ENCODE results near the gene ZDHHC3. TPM values are rescaled to one million over a fixed set of nuclear protein-coding genes. Genes with fewer than 3 reads are reported as not detected.

ZDHHC3 gene
- total RNA-seq, 1 experiment from 2014 or later = 49.5 TPM

- in situ Hi-C loops (cut with HindIII; ENCODE audit: low pct_unique_long_range_greater_than_20kb, low sequenced_read_pairs) = no loop called here
These were observed 51.4 kb downstream of the ZDHHC3 start for GRCh38 chr3:44924457-44925084.

GRCh38 chr3:44923632-44924456, 52.1 kb downstream of the ZDHHC3 start:
- ChIA-PET CTCF (interaction anchor here (0.5 kb wide), 1 partner anchor 11 kb away, joined by 5 read pairs; no protein-coding TSS in a partner anchor), POLR2A (no interaction called here)
- no peaks in the 10 kb centered on the region for H3K36me3 ChIP-seq (ENCODE audit: control insufficient read depth, insufficient read depth, low read length)
- TF ChIP-seq TCF7L2 (IDR thresholded peaks at IDR 0.05; ENCODE audit: low read depth, low read length) (no peak), POLR2AphosphoS5 (IDR thresholded peaks at IDR 0.05; ENCODE audit: low read depth, low read length) (no peak), REST (IDR thresholded peaks at IDR 0.05; ENCODE audit: insufficient read depth in 1 of 2, low read depth in 2 of 2, low read length in 1 of 2) (no peak), SIN3A (IDR thresholded peaks at IDR 0.05; ENCODE audit: borderline replicate concordance, insufficient read depth, low read depth, low read length) (no peak)
- TF ChIP-seq, protein P1, sequence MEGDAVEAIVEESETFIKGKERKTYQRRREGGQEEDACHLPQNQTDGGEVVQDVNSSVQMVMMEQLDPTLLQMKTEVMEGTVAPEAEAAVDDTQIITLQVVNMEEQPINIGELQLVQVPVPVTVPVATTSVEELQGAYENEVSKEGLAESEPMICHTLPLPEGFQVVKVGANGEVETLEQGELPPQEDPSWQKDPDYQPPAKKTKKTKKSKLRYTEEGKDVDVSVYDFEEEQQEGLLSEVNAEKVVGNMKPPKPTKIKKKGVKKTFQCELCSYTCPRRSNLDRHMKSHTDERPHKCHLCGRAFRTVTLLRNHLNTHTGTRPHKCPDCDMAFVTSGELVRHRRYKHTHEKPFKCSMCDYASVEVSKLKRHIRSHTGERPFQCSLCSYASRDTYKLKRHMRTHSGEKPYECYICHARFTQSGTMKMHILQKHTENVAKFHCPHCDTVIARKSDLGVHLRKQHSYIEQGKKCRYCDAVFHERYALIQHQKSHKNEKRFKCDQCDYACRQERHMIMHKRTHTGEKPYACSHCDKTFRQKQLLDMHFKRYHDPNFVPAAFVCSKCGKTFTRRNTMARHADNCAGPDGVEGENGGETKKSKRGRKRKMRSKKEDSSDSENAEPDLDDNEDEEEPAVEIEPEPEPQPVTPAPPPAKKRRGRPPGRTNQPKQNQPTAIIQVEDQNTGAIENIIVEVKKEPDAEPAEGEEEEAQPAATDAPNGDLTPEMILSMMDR (IDR thresholded peaks at IDR 0.05) = no peak
- intact Hi-C loops (cut with micrococcal nuclease; ENCODE audit: unreplicated experiment) (no loop called here), in situ Hi-C loops (cut with HindIII; ENCODE audit: low pct_unique_long_range_greater_than_20kb, low sequenced_read_pairs) (no loop called here)
- ATAC-seq = no peak
- no peak overlapping the region for H3K4me3 ChIP-seq (ENCODE audit: low read depth in 2 of 2, low read length in 2 of 2)
- DNase-seq (ENCODE audit: low read depth, low spot score) = no peak
- H3K27ac ChIP-seq (ENCODE audit: low read length) = no peak overlapping the region
- no TSS peak for BruUV-seq (replicated peaks)
- H3K9me3 ChIP-seq (ENCODE audit: control insufficient read depth, insufficient read depth, low read depth, low read length) = no peaks in the 10 kb centered on the region
- no peaks in the 10 kb centered on the region for H3K27me3 ChIP-seq (ENCODE audit: control insufficient read depth, insufficient read depth, low read length)
- no peaks in the 10 kb centered on the region for H3K4me1 ChIP-seq (ENCODE audit: control insufficient read depth, insufficient read depth, low read length)

More at GRCh38 chr3:44924457-44925084, 51.4 kb downstream of the ZDHHC3 start:
- POLR2A ChIA-PET = no interaction called here
- intact Hi-C loops (cut with micrococcal nuclease; ENCODE audit: unreplicated experiment) = no loop called here
- Histone ChIP-seq H3K36me3 (ENCODE audit: control insufficient read depth, insufficient read depth, low read length) (no peaks in the 10 kb centered on the region), H3K27me3 (ENCODE audit: control insufficient read depth, insufficient read depth, low read length) (no peaks in the 10 kb centered on the region), H3K4me1 (ENCODE audit: control insufficient read depth, insufficient read depth, low read length) (no peaks in the 10 kb centered on the region), H3K9me3 (ENCODE audit: control insufficient read depth, insufficient read depth, low read depth, low read length) (no peaks in the 10 kb centered on the region), H3K4me3 (ENCODE audit: low read depth in 2 of 2, low read length in 2 of 2) (no peak overlapping the region), H3K27ac (ENCODE audit: low read length) (no peak overlapping the region)
- no peak for TF ChIP-seq SIN3A (IDR thresholded peaks at IDR 0.05; ENCODE audit: borderline replicate concordance, insufficient read depth, low read depth, low read length)
- TF ChIP-seq, protein P1 (IDR thresholded peaks at IDR 0.05) = no peak
- no peak for TF ChIP-seq REST (IDR thresholded peaks at IDR 0.05; ENCODE audit: insufficient read depth in 1 of 2, low read depth in 2 of 2, low read length in 1 of 2)
- no peak for TF ChIP-seq TCF7L2 (IDR thresholded peaks at IDR 0.05; ENCODE audit: low read depth, low read length)
- no peak for TF ChIP-seq POLR2AphosphoS5 (IDR thresholded peaks at IDR 0.05; ENCODE audit: low read depth, low read length)
- DNase-seq (ENCODE audit: low read depth, low spot score) (no peak), ATAC-seq (no peak)
- BruUV-seq (replicated peaks) = no TSS peak
- CTCF ChIA-PET = no interaction called here
